ENCODE results near the gene ITGB5. TPM values are rescaled to one million over a fixed set of nuclear protein-coding genes. Genes with fewer than 3 reads are reported as not detected.
A peak's percentile ranks its signal among the peaks of the same experiment; 100 is the strongest.
"Not testable (repeated sequence)": the region's sequence is repeated elsewhere in the genome, so short reads cannot be mapped to it uniquely, and the experiment has no call there.

Gene ITGB5
- total and polyA plus RNA-seq, 4 experiments from 2014 or later: 0.94 to 5.4 (median 3.4) TPM; not detected in 1

GRCh38 chr3:124792341-124793040 lies 94.7 kb downstream of the ITGB5 start:
- H3K4me1 Mint-ChIP-seq: no peaks in the 10 kb centered on the region
- no peaks in the 10 kb centered on the region for H3K36me3 ChIP-seq (ENCODE audit: insufficient read depth, low read length)

GRCh38 chr3:124791639-124792151 lies 95.5 kb downstream of the ITGB5 start:
- no peaks in the 10 kb centered on the region for H3K9me3 Mint-ChIP-seq
- H3K4me1 Mint-ChIP-seq: peaks cover 0 to 3% (median 0%) of the 10 kb centered on the region in 4 donors
- no peaks in the 10 kb centered on the region for H3K27me3 ChIP-seq (ENCODE audit: insufficient read depth, low read length)
- intact Hi-C loops (cut with micrococcal nuclease): no loop called here
- H3K27ac ChIP-seq (ENCODE audit: low read depth, low read length): no peak overlapping the region
- no peaks in the 10 kb centered on the region for H3K36me3 Mint-ChIP-seq
- CTCF ChIA-PET (ENCODE audit: partially characterized antibody): interaction anchor here (1.6 to 2.0 kb wide), 2 partner anchors 31 to 109 kb away, joined by 5 to 7 read pairs; no protein-coding TSS in a partner anchor
- H3K27me3 Mint-ChIP-seq: peaks cover 2 to 3% of the 10 kb centered on the region in 2 donors
- H3K27ac Mint-ChIP-seq: no peak overlapping the region
- no peak for DNase-seq
- POLR2A ChIA-PET (ENCODE audit: partially characterized antibody): no interaction called here
- H3K4me1 ChIP-seq (ENCODE audit: insufficient read depth, low read length): no peaks in the 10 kb centered on the region
- no peaks in the 10 kb centered on the region for H3K36me3 ChIP-seq (ENCODE audit: insufficient read depth, low read length)
- no peaks in the 10 kb centered on the region for H3K9me3 ChIP-seq (ENCODE audit: control insufficient read depth in 1 of 2, low read length in 2 of 2)
- no peak overlapping the region for H3K4me3 Mint-ChIP-seq
- H3K4me3 ChIP-seq (ENCODE audit: low read length in 2 of 2): no peak overlapping the region

More at GRCh38 chr3:124792341-124793040, 94.7 kb downstream of the ITGB5 start:
- H3K27me3 Mint-ChIP-seq: peaks cover 2 to 6% of the 10 kb centered on the region in 2 donors
- peak overlapping the region in 1 of 7 donors; percentile 12 for H3K27ac Mint-ChIP-seq
- intact Hi-C loops (cut with micrococcal nuclease): no loop called here
- Histone ChIP-seq H3K4me3 (ENCODE audit: low read length in 2 of 2) (no peak overlapping the region), H3K4me1 (ENCODE audit: insufficient read depth, low read length) (no peaks in the 10 kb centered on the region), H3K27me3 (ENCODE audit: insufficient read depth, low read length) (no peaks in the 10 kb centered on the region), H3K27ac (ENCODE audit: low read depth, low read length) (no peak overlapping the region), H3K9me3 (ENCODE audit: control insufficient read depth in 1 of 2, low read length in 2 of 2) (no peaks in the 10 kb centered on the region)
- no peaks in the 10 kb centered on the region for H3K9me3 Mint-ChIP-seq
- H3K36me3 Mint-ChIP-seq: no peaks in the 10 kb centered on the region
- ChIA-PET POLR2A (ENCODE audit: partially characterized antibody) (interaction anchor here (0.5 kb wide), 1 partner anchor 69 kb away, joined by 3 read pairs; no protein-coding TSS in a partner anchor), CTCF (ENCODE audit: partially characterized antibody) (interaction anchor here (1.6 to 2.0 kb wide), 2 partner anchors 32 to 109 kb away, joined by 5 to 7 read pairs; no protein-coding TSS in a partner anchor)
- DNase-seq: no peak
- H3K4me3 Mint-ChIP-seq: no peak overlapping the region

- Mint-ChIP-seq H3K4me3 (no peak overlapping the region), H3K9me3 (no peaks in the 10 kb centered on the region), H3K4me1 (peaks cover 0 to 3% (median 0%) of the 10 kb centered on the region in 4 donors), H3K27me3 (peaks cover 2 to 3% of the 10 kb centered on the region in 2 donors), H3K27ac (no peak overlapping the region), H3K36me3 (no peaks in the 10 kb centered on the region)
- H3K27me3 ChIP-seq (ENCODE audit: insufficient read depth, low read length): no peaks in the 10 kb centered on the region
- intact Hi-C loops (cut with micrococcal nuclease): no loop called here
- no peaks in the 10 kb centered on the region for H3K4me1 ChIP-seq (ENCODE audit: insufficient read depth, low read length)
- H3K4me3 ChIP-seq (ENCODE audit: low read length in 2 of 2): no peak overlapping the region
- H3K36me3 ChIP-seq (ENCODE audit: insufficient read depth, low read length): no peaks in the 10 kb centered on the region
- ChIA-PET POLR2A (ENCODE audit: partially characterized antibody) (no interaction called here), CTCF (ENCODE audit: partially characterized antibody) (interaction anchor here (1.6 to 2.0 kb wide), 2 partner anchors 30 to 110 kb away, joined by 5 to 7 read pairs; no protein-coding TSS in a partner anchor)
- DNase-seq: no peak
- H3K27ac ChIP-seq (ENCODE audit: low read depth, low read length): no peak overlapping the region
- no peaks in the 10 kb centered on the region for H3K9me3 ChIP-seq (ENCODE audit: control insufficient read depth in 1 of 2, low read length in 2 of 2)
Measured at GRCh38 chr3:124791142-124791541, 96.0 kb downstream of the ITGB5 start.

- H3K4me3 ChIP-seq (ENCODE audit: low read length in 2 of 2); H3K27ac Mint-ChIP-seq; H3K27me3 ChIP-seq (ENCODE audit: insufficient read depth, low read length); intact Hi-C loops (cut with micrococcal nuclease); H3K27ac ChIP-seq (ENCODE audit: low read depth, low read length); H3K9me3 Mint-ChIP-seq; POLR2A ChIA-PET (ENCODE audit: partially characterized antibody); DNase-seq; H3K4me3 Mint-ChIP-seq; H3K36me3 ChIP-seq (ENCODE audit: insufficient read depth, low read length); H3K36me3 Mint-ChIP-seq; H3K9me3 ChIP-seq (ENCODE audit: control insufficient read depth in 1 of 2, low read length in 2 of 2); H3K27me3 Mint-ChIP-seq; H3K4me1 Mint-ChIP-seq; H3K4me1 ChIP-seq (ENCODE audit: insufficient read depth, low read length): not testable (repeated sequence)
- CTCF ChIA-PET (ENCODE audit: partially characterized antibody): interaction anchor here (3.4 kb wide), 1 partner anchor 113 kb away, joined by 48 read pairs; no protein-coding TSS in a partner anchor
Measured at GRCh38 chr3:124789103-124789502, 98.1 kb downstream of the ITGB5 start.

GRCh38 chr3:124788254-124788745 lies 98.9 kb downstream of the ITGB5 start:
- no peaks in the 10 kb centered on the region for H3K27me3 ChIP-seq (ENCODE audit: insufficient read depth, low read length)
- POLR2A ChIA-PET (ENCODE audit: partially characterized antibody): no interaction called here
- CTCF ChIA-PET (ENCODE audit: partially characterized antibody): interaction anchor here (0.9 to 3.4 kb wide), 3 partner anchors 27 to 118 kb away, joined by 3 to 48 read pairs (median 14); no protein-coding TSS in a partner anchor
- no peaks in the 10 kb centered on the region for H3K36me3 Mint-ChIP-seq
- H3K4me3 ChIP-seq (ENCODE audit: low read length in 2 of 2): no peak overlapping the region
- H3K4me1 ChIP-seq (ENCODE audit: insufficient read depth, low read length): no peaks in the 10 kb centered on the region
- H3K4me3 Mint-ChIP-seq: no peak overlapping the region
- H3K36me3 ChIP-seq (ENCODE audit: insufficient read depth, low read length): no peaks in the 10 kb centered on the region
- H3K27ac Mint-ChIP-seq: no peak overlapping the region
- intact Hi-C loops (cut with micrococcal nuclease): no loop called here
- DNase-seq: no peak
- no peaks in the 10 kb centered on the region for H3K27me3 Mint-ChIP-seq
- H3K4me1 Mint-ChIP-seq: peaks cover 0 to 3% (median 0%) of the 10 kb centered on the region in 4 donors
- no peak overlapping the region for H3K27ac ChIP-seq (ENCODE audit: low read depth, low read length)
- H3K9me3 Mint-ChIP-seq: no peaks in the 10 kb centered on the region
- H3K9me3 ChIP-seq (ENCODE audit: control insufficient read depth in 1 of 2, low read length in 2 of 2): no peaks in the 10 kb centered on the region

DNA sequence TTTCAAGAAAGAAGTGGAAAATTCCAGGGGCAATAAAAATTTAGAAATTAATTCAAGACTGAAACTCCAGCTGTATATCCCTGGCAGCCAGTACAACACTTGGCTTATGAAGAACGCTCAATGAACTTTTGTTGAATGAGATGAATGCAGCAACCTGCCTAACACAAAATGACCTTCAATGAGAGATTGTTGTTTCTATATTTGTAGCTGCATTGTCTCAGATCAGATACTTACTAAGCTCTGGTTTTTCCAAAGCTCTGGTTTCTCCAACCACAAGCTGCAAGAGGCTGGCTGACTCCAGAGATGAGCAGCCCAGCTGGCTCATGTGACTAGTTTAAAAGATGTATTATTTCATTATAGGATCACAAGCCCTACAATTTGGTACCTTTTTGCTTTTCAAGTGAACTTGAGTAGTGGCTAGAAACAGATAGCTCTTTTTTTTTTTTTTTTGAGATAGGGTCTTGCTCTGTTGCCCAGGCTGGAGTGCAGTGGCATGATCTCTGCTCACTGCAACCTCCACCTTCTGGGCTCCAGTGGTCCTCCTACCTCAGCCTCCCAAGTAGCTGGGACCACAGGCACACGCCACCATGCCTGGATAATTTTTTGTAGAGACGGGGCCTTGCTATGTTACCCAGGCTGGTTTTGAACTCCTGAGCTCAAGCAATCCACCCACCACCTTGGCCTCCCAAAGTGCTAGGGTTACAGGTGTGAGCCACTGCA lies 99.5 kb downstream of the ITGB5 start:
- Histone ChIP-seq H3K9me3 (ENCODE audit: control insufficient read depth in 1 of 2, low read length in 2 of 2) (no peaks in the 10 kb centered on the region), H3K4me3 (ENCODE audit: low read length in 2 of 2) (no peak overlapping the region), H3K27ac (ENCODE audit: low read depth, low read length) (no peak overlapping the region), H3K36me3 (ENCODE audit: insufficient read depth, low read length) (no peaks in the 10 kb centered on the region), H3K27me3 (ENCODE audit: insufficient read depth, low read length) (no peaks in the 10 kb centered on the region), H3K4me1 (ENCODE audit: insufficient read depth, low read length) (no peaks in the 10 kb centered on the region)
- ChIA-PET POLR2A (ENCODE audit: partially characterized antibody) (interaction anchor here (1.4 kb wide), 1 partner anchor 114 kb away, joined by 4 read pairs; no protein-coding TSS in a partner anchor), CTCF (ENCODE audit: partially characterized antibody) (interaction anchor here (0.9 to 3.4 kb wide), 5 partner anchors 27 to 119 kb away, joined by 3 to 48 read pairs (median 4); no protein-coding TSS in a partner anchor)
- Mint-ChIP-seq H3K9me3 (no peaks in the 10 kb centered on the region), H3K27ac (no peak overlapping the region), H3K36me3 (no peaks in the 10 kb centered on the region), H3K4me3 (no peak overlapping the region), H3K27me3 (no peaks in the 10 kb centered on the region), H3K4me1 (peaks cover 0 to 3% (median 0%) of the 10 kb centered on the region in 4 donors)
- intact Hi-C loops (cut with micrococcal nuclease): no loop called here
- no peak for DNase-seq

Measured in CD4-positive, alpha-beta memory T cell (primary cell).